Activated gamma-delta T cell treated with Interleukin-2 at 50 U/mL for 16 hours (primary cell): ENCODE results near the gene ZNF738.

Experiments used
- DNase-seq: peaks from one replicate; pipeline ENCODE4 v3.0.0-alpha.2; 2020

ZNF738 gene

GRCh38 chr19:21423057-21424041 is 64.5 kb downstream of the ZNF738 start:
- DNase-seq, result no peak
